GM12878 (cell line): ENCODE data around the gene CBFA2T3. TPM values are rescaled to one million over a fixed set of nuclear protein-coding genes. Genes with fewer than 3 reads are reported as not detected.

ENCODE experiments used
- ATAC-seq: fragments of 200-7000 bp; cut with Tn5 transposase; 3 replicates; pipeline ENCODE4 v1.9.1; 2020; ENCODE audit warnings: mild to moderate bottlenecking, moderate library complexity
- BruUV-seq: library from RNA; stranded (reverse); fragments of 400-500 nt; replicated peaks from 2 replicates; lab custom pipeline; 2021; lab: Mats Ljungman, UMichigan
- CTCF ChIA-PET: fragments of 300-600 bp; sonication (Branson Sonifier 250); formaldehyde crosslinking; extraction: SDS; loops from one replicate; lab custom pipeline; 2021; ENCODE audit warnings: inconsistent platforms; lab: Yijun Ruan, JAX
- POLR2A ChIA-PET: fragments of 350-600 bp; formaldehyde crosslinking; extraction: SDS; loops from one replicate; lab custom pipeline; 2021; ENCODE audit warnings: inconsistent platforms; lab: Charles Lee
- RAD21 ChIA-PET: fragments of 300-600 bp; sonication (Branson Sonifier 250); formaldehyde crosslinking; loops from one replicate; lab custom pipeline; 2023; ENCODE audit warnings: antibody characterized with exemption; ENCODE audit not compliant: unreplicated experiment; lab: Charles Lee
- SMC1A ChIA-PET: fragments of 300-600 bp; sonication (Branson Sonifier 250); formaldehyde crosslinking; loops from one replicate; lab custom pipeline; 2023; ENCODE audit not compliant: unreplicated experiment, uncharacterized antibody; lab: Charles Lee
- DNase-seq: peaks from one replicate; pipeline ENCODE4 v3.0.0-alpha.2; 2011; ENCODE audit warnings: low read depth, low spot score
- FAIRE-seq: peaks from 3 replicates; lab custom pipeline; 2011; peaks lifted over from hg19 to GRCh38; lab: Jason Lieb, UNC
- H2AFZ ChIP-seq: 2 replicates; pipeline ENCODE4 v1.6.0; 2011; ENCODE audit warnings: low read depth, low read length, control low read depth; ENCODE audit not compliant: control insufficient read depth
- H3K27ac ChIP-seq: 2 replicates; pipeline ENCODE4 v1.5.1; 2011; ENCODE audit warnings: control low read depth; ENCODE audit not compliant: control insufficient read depth, insufficient read depth
- H3K27me3 ChIP-seq, 2 experiments: replicated peaks in 1 of 2; 2 replicates each; pipeline versions ENCODE4 v1.6.0 to v1.6.1; 2011; ENCODE audit warnings: low read length in 1 of 2; ENCODE audit not compliant: control insufficient read depth in 2 of 2, insufficient read depth in 2 of 2
- H3K36me3 ChIP-seq, 2 experiments: 2 replicates each; pipeline ENCODE4 v1.5.1; 2011; ENCODE audit warnings: low read length in 1 of 2; ENCODE audit not compliant: control insufficient read depth in 2 of 2, insufficient read depth in 2 of 2
- H3K4me1 ChIP-seq: 2 replicates; pipeline ENCODE4 v1.6.1; 2011; ENCODE audit warnings: mild to moderate bottlenecking, low read length, moderate library complexity, mixed read lengths; ENCODE audit not compliant: control insufficient read depth, insufficient read depth
- H3K4me2 ChIP-seq: 2 replicates; pipeline ENCODE4 v1.6.0; 2011; ENCODE audit warnings: control low read depth; ENCODE audit not compliant: control insufficient read depth, insufficient read depth
- H3K4me3 ChIP-seq: fragments of 200-600 bp; sonication (generic); 2 replicates; pipeline ENCODE4 v1.5.1; 2016
- H3K79me2 ChIP-seq: 2 replicates; pipeline ENCODE4 v1.6.0; 2011; ENCODE audit warnings: low read length; ENCODE audit not compliant: control insufficient read depth, insufficient read depth
- H3K9ac ChIP-seq: 2 replicates; pipeline ENCODE4 v1.8.0; 2011; ENCODE audit warnings: low read length, control low read depth, mixed read lengths; ENCODE audit not compliant: control insufficient read depth, insufficient read depth
- H3K9me3 ChIP-seq: replicated peaks from 3 replicates; pipeline ENCODE4 v1.5.1; 2011; ENCODE audit warnings: mild to moderate bottlenecking, low read length; ENCODE audit not compliant: control insufficient read depth, insufficient read depth
- H4K20me1 ChIP-seq: 2 replicates; pipeline ENCODE4 v1.6.0; 2011; ENCODE audit not compliant: control insufficient read depth, insufficient read depth
- ATF2 ChIP-seq: IDR thresholded peaks from 2 replicates; pipeline ENCODE4 v1.6.1; 2012; ENCODE audit warnings: low read length, inconsistent platforms
- CREB1 ChIP-seq: IDR thresholded peaks from 2 replicates; pipeline ENCODE4 v1.6.1; 2012; ENCODE audit warnings: low read depth, mild to moderate bottlenecking, inconsistent platforms
- FOS ChIP-seq: IDR thresholded peaks from 3 replicates; pipeline ENCODE4 v1.6.1; 2011; ENCODE audit warnings: borderline replicate concordance; ENCODE audit not compliant: insufficient read length; ENCODE audit errors: extremely low read depth
- FOXM1 ChIP-seq: IDR thresholded peaks from 2 replicates; pipeline ENCODE4 v1.6.1; 2012; ENCODE audit warnings: low read depth, mild to moderate bottlenecking, inconsistent platforms, low read length, moderate library complexity
- PAX8 ChIP-seq: fragments of 450-650 bp; IDR thresholded peaks from 2 replicates; pipeline ENCODE4 v1.6.1; 2017; ENCODE audit warnings: mild to moderate bottlenecking, moderate library complexity
- RAD51 ChIP-seq: fragments of 450-650 bp; IDR thresholded peaks from 2 replicates; pipeline ENCODE4 v1.6.1; 2016; ENCODE audit warnings: moderate library complexity, mild to moderate bottlenecking, inconsistent platforms
- SMC3 ChIP-seq: IDR thresholded peaks from 2 replicates; pipeline ENCODE4 v1.6.1; 2011; ENCODE audit warnings: low read length, improper control_type of control experiment, borderline replicate concordance
- WRNIP1 ChIP-seq: IDR thresholded peaks from 2 replicates; pipeline ENCODE4 v1.6.1; 2011; ENCODE audit warnings: low read depth, low read length, improper control_type of control experiment, borderline replicate concordance
- ZBTB4 ChIP-seq: fragments of 450-650 bp; formaldehyde crosslinking; IDR thresholded peaks from 2 replicates; pipeline ENCODE4 v1.4.0; 2022; ENCODE audit warnings: mild to moderate bottlenecking, moderate library complexity
- WGBS: methylation state at CpG from one replicate; pipeline ENCODE4 v1.1.6; 2016; ENCODE audit warnings: low lambda C conversion rate; ENCODE audit not compliant: insufficient replicate concordance, insufficient coverage; ENCODE audit errors: missing lambda C conversion rate; 5-methylcytosine and 5-hydroxymethylcytosine counted together
- in situ Hi-C: fragments of 300-500 bp; cut with MboI; formaldehyde crosslinking; loops from 9 replicates; pipeline ENCODE4 v1.14.3; 2018; ENCODE audit warnings: mixed read lengths
- intact Hi-C: fragments of 100-400 bp; cut with micrococcal nuclease; formaldehyde crosslinking; loops from one replicate; pipeline ENCODE4 v1.14.2; 2022; ENCODE audit not compliant: unreplicated experiment
- polyA plus RNA-seq, 11 experiments: library from polyadenylated mRNA; depleted of rRNA in 4 of 11; unstranded in 6 of 11; stranded (reverse) in 5 of 11; fragments of >200 nt; fragmentation: Nextera tagmentation in 4 of 11; fragmentation: Illumina TruSeq in 1 of 11; extraction: Ambion mirVana in 4 of 11; extraction: Trizol in 1 of 11; gene quantifications; 1 replicate in 1 of 11; 2 replicates in 10 of 11; pipeline versions ENCODE4 v1.2.1 to v1.2.3, GENCODE V29; 2011 to 2016; ENCODE audit warnings: inconsistent platforms in 2 of 11, missing spikeins in 2 of 11, low read depth in 1 of 11
- total RNA-seq, 4 experiments: library from RNA; depleted of rRNA in 3 of 4; stranded (reverse); fragments of >200 nt in 3 of 4; fragmentation: Illumina TruSeq in 1 of 4; extraction: Trizol in 1 of 4; gene quantifications; 2 replicates each; pipeline versions ENCODE4 v1.2.1 to v1.2.3, GENCODE V29; 2013 to 2021
- TF ChIP-seq, protein P1 (sequence below): IDR thresholded peaks from 2 replicates; pipeline ENCODE4 v1.6.1; 2012; ENCODE audit warnings: low read depth, low read length, improper control_type of control experiment

The CBFA2T3 gene
- total and polyA plus RNA-seq, 10 of the 15 experiments (the other 5 are each of a cell fraction or from before 2014, with no cell fraction given): 0.69 to 42.6 (median 4.5) TPM

DNA sequence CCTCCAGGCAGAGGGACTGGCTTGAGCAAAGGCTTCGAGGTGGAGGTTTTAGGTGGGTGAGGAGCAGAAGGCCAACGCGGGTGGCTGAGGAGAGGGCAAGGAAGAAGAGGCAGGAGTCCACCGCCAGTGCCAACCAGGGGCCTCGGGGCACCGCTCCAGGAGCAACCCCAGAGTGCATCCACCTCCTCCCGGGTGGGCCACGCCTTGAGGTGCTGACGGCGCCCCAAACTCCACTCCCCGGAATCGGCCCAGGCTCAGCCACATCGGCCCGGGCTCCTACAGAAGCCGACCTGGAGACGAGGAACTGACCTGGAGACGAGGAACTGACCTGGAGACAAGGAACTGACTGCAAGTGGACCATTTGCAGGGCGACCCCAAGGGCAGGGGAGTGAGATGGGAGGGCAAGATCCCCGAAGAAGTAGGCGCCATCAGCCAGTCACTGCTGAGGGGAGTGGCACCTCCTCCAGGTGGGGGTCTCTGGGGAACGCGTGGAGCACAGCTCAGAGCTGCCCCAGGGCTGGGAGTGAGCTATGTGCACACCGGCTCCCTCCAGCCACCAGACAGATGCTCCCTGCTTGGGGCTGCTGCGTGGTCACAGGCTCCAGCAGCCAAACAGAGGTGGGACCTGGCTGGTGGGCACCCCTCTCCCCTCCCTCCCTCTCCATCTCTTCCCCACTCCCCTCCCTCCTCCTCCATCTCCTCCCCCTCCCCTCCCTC, 29.2 kb upstream of the CBFA2T3 start:
- Histone ChIP-seq H3K4me3 (no peak overlapping the region), H4K20me1 (no peaks in the 10 kb centered on the region), H3K27me3 (0 out of 4 replicates have a peak, but pooled peaks cover 0 to 6% of the 10 kb centered on the region in 2 experiments), H3K79me2 (no peaks in the 10 kb centered on the region), H2AFZ (no peak overlapping the region), H3K4me2 (no peak overlapping the region), H3K27ac (no peak overlapping the region), H3K9ac (no peak overlapping the region), H3K9me3 (no peaks in the 10 kb centered on the region; the same call in 2 of the 3 replicates), H3K36me3 (no peaks in the 10 kb centered on the region), H3K4me1 (no peaks in the 10 kb centered on the region; the same call in 1 of the 2 replicates)
- 66% methylated on average over 21 of the region's 24 CpGs for WGBS
- FAIRE-seq (no peak), ATAC-seq (peak; percentile 64), DNase-seq (no peak)
- in situ Hi-C loops: no loop called here
- RAD21 ChIA-PET: no interaction called here
- SMC1A ChIA-PET: no interaction called here
- BruUV-seq: no TSS peak
- TF ChIP-seq PAX8 (no peak), SMC3 (no peak), ATF2 (no peak), FOS (no peak), FOXM1 (no peak), WRNIP1 (no peak), ZBTB4 (CRISPR knock-in tag) (no peak), RAD51 (no peak), CREB1 (no peak)
- TF ChIP-seq, protein P1, sequence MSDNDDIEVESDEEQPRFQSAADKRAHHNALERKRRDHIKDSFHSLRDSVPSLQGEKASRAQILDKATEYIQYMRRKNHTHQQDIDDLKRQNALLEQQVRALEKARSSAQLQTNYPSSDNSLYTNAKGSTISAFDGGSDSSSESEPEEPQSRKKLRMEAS: no peak
- CTCF ChIA-PET: no interaction called here
- intact Hi-C loops: no loop called here
- POLR2A ChIA-PET: no interaction called here
